ENCODE results near the gene P2RY14.
"Not testable (repeated sequence)": the region's sequence is repeated elsewhere in the genome, so short reads cannot be mapped to it uniquely, and the experiment has no call there.

P2RY14 gene

DNA sequence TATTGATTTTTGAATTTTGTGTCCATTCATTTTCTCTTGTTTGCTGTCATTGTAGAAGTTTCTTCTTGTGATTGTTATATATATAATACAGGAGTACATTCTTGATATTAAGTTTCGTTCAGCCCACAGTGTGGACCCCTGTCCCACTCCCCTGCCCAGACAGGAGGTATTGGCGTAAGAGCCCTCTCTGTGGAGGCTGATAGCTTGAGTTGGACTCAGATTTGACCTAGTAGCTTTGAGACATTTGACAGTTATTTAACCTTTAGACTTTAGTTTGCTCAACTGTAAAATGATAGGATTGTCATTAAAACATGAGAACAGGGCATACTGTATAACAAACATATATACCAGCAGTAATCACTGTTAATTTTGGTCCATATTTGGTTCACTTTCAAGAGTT is 102.4 kb downstream of the P2RY14 start:
- H3K36me3 ChIP-seq (ENCODE audit: insufficient read depth, low read length): peaks cover 23% of the 10 kb centered on the region; the same call in 1 of the 2 replicates
- H3K9me2 ChIP-seq (replicated peaks; ENCODE audit: low read depth, low read length): no peaks in the 10 kb centered on the region
- H3K9ac ChIP-seq (ENCODE audit: low read depth, low read length, poor library complexity, severe bottlenecking): no peak overlapping the region
- H3K9me3 ChIP-seq (ENCODE audit: insufficient read depth, low read depth, low read length): no peaks in the 10 kb centered on the region
- H3K79me2 ChIP-seq (ENCODE audit: insufficient read depth, low read length): no peaks in the 10 kb centered on the region; the same call in 1 of the 2 replicates
- H3K4me3 ChIP-seq (ENCODE audit: low read length, poor library complexity, severe bottlenecking): no peak overlapping the region
- no peak overlapping the region for H2AFZ ChIP-seq (ENCODE audit: low read length)
- H3F3A ChIP-seq (ENCODE audit: low read depth): no peaks in the 10 kb centered on the region
- TF ChIP-seq, protein P1, sequence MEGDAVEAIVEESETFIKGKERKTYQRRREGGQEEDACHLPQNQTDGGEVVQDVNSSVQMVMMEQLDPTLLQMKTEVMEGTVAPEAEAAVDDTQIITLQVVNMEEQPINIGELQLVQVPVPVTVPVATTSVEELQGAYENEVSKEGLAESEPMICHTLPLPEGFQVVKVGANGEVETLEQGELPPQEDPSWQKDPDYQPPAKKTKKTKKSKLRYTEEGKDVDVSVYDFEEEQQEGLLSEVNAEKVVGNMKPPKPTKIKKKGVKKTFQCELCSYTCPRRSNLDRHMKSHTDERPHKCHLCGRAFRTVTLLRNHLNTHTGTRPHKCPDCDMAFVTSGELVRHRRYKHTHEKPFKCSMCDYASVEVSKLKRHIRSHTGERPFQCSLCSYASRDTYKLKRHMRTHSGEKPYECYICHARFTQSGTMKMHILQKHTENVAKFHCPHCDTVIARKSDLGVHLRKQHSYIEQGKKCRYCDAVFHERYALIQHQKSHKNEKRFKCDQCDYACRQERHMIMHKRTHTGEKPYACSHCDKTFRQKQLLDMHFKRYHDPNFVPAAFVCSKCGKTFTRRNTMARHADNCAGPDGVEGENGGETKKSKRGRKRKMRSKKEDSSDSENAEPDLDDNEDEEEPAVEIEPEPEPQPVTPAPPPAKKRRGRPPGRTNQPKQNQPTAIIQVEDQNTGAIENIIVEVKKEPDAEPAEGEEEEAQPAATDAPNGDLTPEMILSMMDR (conservative IDR thresholded peaks at IDR 0.05; ENCODE audit: low read length): no peak
- no peak for TF ChIP-seq EZH2phosphoT487 (IDR thresholded peaks at IDR 0.05; ENCODE audit: borderline replicate concordance)
- no peaks in the 10 kb centered on the region for H3K27me3 ChIP-seq (ENCODE audit: insufficient read depth, low read length, poor library complexity, severe bottlenecking)
- H3K4me1 ChIP-seq (ENCODE audit: insufficient read depth, low read length, poor library complexity, severe bottlenecking): peaks cover 19% of the 10 kb centered on the region
- no peaks in the 10 kb centered on the region for H4K20me1 ChIP-seq (ENCODE audit: insufficient read depth, low read length, poor library complexity, severe bottlenecking)
- no peak overlapping the region for H3K4me2 ChIP-seq (ENCODE audit: low read depth, low read length, poor library complexity, severe bottlenecking)

DNA sequence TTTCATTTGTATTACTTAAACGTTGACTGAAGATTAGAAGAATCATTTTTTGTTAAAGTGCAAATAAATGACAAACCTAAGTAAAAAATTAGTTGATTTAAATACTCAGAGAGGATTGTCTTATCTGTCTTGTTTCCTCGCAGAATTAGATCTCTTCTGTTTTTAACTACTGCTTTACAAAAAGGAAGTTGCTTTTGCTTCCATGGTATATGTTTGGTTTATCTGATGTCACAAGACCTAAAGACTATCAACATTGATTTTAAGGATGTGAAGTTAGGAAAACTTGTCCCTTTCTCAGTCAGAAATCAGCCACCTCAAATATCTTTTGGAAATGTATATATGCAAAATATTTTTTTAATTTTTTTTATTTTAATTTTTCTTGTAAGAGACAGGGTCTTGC is 104.0 kb downstream of the P2RY14 start:
- TF ChIP-seq EZH2phosphoT487 (IDR thresholded peaks at IDR 0.05; ENCODE audit: borderline replicate concordance): no peak
- TF ChIP-seq, protein P1 (conservative IDR thresholded peaks at IDR 0.05; ENCODE audit: low read length): no peak
- H3K9me3 ChIP-seq (ENCODE audit: insufficient read depth, low read depth, low read length): no peaks in the 10 kb centered on the region
- no peaks in the 10 kb centered on the region; the same call in 1 of the 2 replicates for H3K79me2 ChIP-seq (ENCODE audit: insufficient read depth, low read length)
- H3F3A ChIP-seq (ENCODE audit: low read depth): no peaks in the 10 kb centered on the region
- H3K36me3 ChIP-seq (ENCODE audit: insufficient read depth, low read length): peaks cover 27% of the 10 kb centered on the region; the same call in 1 of the 2 replicates
- no peak overlapping the region for H3K9ac ChIP-seq (ENCODE audit: low read depth, low read length, poor library complexity, severe bottlenecking)
- H3K4me3 ChIP-seq (ENCODE audit: low read length, poor library complexity, severe bottlenecking): no peak overlapping the region
- no peak overlapping the region for H2AFZ ChIP-seq (ENCODE audit: low read length)
- H3K27me3 ChIP-seq (ENCODE audit: insufficient read depth, low read length, poor library complexity, severe bottlenecking): no peaks in the 10 kb centered on the region
- no peak overlapping the region for H3K4me2 ChIP-seq (ENCODE audit: low read depth, low read length, poor library complexity, severe bottlenecking)
- H3K9me2 ChIP-seq (replicated peaks; ENCODE audit: low read depth, low read length): no peaks in the 10 kb centered on the region
- peaks cover 30% of the 10 kb centered on the region for H3K4me1 ChIP-seq (ENCODE audit: insufficient read depth, low read length, poor library complexity, severe bottlenecking)
- H4K20me1 ChIP-seq (ENCODE audit: insufficient read depth, low read length, poor library complexity, severe bottlenecking): no peaks in the 10 kb centered on the region

DNA sequence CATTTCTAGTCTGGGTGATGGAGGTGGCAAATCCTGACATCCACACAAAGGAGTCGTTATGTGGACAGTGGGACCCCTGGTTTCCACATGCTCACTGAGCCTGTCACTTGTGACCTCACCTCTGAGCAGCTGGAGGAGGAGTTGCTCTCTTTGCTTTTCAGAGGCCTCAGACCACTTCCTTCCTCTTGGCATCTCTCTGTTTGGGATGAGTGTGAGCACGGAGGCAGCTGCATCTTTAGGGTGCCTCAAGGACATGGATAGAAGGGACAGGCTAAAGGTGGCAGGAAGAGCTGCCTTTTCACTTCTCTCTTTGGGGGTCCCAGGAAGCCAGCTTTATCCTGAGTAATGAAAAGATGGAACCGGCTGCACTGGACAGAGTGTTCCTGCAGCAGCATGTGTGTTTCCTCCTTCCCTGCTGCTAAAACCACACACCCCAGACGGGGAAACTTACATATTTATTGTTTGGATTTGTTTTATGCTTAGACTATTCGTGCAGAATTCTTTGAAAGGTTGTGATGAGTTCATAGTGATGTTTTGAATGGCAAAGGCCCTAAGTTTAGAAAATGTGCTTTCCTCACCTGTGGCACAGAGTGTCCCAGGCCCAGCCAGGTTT is 107.1 kb downstream of the P2RY14 start:
- Histone ChIP-seq H3K9ac (ENCODE audit: low read depth, low read length, poor library complexity, severe bottlenecking) (peak overlapping the region; percentile 49), H3K9me3 (ENCODE audit: insufficient read depth, low read depth, low read length) (no peaks in the 10 kb centered on the region), H3K27me3 (ENCODE audit: insufficient read depth, low read length, poor library complexity, severe bottlenecking) (no peaks in the 10 kb centered on the region), H3F3A (ENCODE audit: low read depth) (no peaks in the 10 kb centered on the region), H3K4me3 (ENCODE audit: low read length, poor library complexity, severe bottlenecking) (peak overlapping the region; percentile 49), H3K4me2 (ENCODE audit: low read depth, low read length, poor library complexity, severe bottlenecking) (peak overlapping the region; percentile 67), H4K20me1 (ENCODE audit: insufficient read depth, low read length, poor library complexity, severe bottlenecking) (no peaks in the 10 kb centered on the region), H2AFZ (ENCODE audit: low read length) (no peak overlapping the region), H3K4me1 (ENCODE audit: insufficient read depth, low read length, poor library complexity, severe bottlenecking) (peaks cover 30% of the 10 kb centered on the region), H3K9me2 (replicated peaks; ENCODE audit: low read depth, low read length) (no peaks in the 10 kb centered on the region), H3K79me2 (ENCODE audit: insufficient read depth, low read length) (no peaks in the 10 kb centered on the region; the same call in 1 of the 2 replicates), H3K36me3 (ENCODE audit: insufficient read depth, low read length) (peaks cover 38% of the 10 kb centered on the region)
- no peak for TF ChIP-seq EZH2phosphoT487 (IDR thresholded peaks at IDR 0.05; ENCODE audit: borderline replicate concordance)
- TF ChIP-seq, protein P1 (conservative IDR thresholded peaks at IDR 0.05; ENCODE audit: low read length): no peak

DNA sequence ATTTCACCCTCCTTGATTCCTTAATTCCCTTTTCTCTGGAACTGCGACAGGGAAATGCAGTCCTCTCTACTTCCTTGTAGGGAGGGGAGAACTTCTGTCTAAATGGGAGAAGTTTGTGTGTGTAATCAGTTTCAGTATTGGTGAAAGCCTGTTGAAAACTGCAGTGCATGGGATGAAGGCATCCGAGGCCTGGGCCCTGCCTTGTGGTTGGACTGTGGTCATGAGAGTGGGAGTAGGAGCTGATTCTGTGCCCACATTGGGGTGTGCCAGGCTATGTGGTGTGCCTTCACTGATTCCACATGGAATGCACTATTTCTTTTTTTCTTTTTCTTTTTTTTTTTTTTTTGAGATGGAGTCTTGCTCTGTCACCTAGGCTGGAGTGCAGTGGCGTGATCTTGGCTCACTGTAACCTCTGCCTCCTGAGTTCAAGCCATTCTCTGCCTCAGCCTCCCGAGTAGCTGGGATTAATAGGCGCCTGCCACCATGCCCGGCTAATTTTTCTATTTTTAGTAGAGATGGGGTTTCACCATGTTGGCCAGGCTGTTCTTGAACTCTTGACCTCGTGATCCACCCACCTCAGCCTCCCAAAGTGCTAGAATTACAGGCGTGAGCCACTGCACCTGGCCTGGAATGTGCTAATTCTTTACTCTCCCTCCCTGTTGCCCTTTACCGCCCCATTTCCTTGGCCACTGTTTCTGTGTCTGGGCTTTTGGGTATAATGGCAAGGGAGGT is 108.2 kb downstream of the P2RY14 start:
- H3K9me2 ChIP-seq (replicated peaks; ENCODE audit: low read depth, low read length); H2AFZ ChIP-seq (ENCODE audit: low read length); H4K20me1 ChIP-seq (ENCODE audit: insufficient read depth, low read length, poor library complexity, severe bottlenecking); H3K9me3 ChIP-seq (ENCODE audit: insufficient read depth, low read depth, low read length); H3F3A ChIP-seq (ENCODE audit: low read depth); H3K79me2 ChIP-seq (ENCODE audit: insufficient read depth, low read length); H3K27me3 ChIP-seq (ENCODE audit: insufficient read depth, low read length, poor library complexity, severe bottlenecking); H3K4me3 ChIP-seq (ENCODE audit: low read length, poor library complexity, severe bottlenecking): not testable (repeated sequence)
- Histone ChIP-seq H3K4me1 (ENCODE audit: insufficient read depth, low read length, poor library complexity, severe bottlenecking) (peaks cover 30% of the 10 kb centered on the region), H3K4me2 (ENCODE audit: low read depth, low read length, poor library complexity, severe bottlenecking) (peak overlapping the region; percentile 67), H3K36me3 (ENCODE audit: insufficient read depth, low read length) (peaks cover 42% of the 10 kb centered on the region), H3K9ac (ENCODE audit: low read depth, low read length, poor library complexity, severe bottlenecking) (peak overlapping the region; percentile 49)

All from Loucy (cell line).